ENCODE results near the gene FILIP1L. TPM values are rescaled to one million over a fixed set of nuclear protein-coding genes. Genes with fewer than 3 reads are reported as not detected.

The FILIP1L gene
- total RNA-seq, 1 donor, result 0.42 TPM

DNA sequence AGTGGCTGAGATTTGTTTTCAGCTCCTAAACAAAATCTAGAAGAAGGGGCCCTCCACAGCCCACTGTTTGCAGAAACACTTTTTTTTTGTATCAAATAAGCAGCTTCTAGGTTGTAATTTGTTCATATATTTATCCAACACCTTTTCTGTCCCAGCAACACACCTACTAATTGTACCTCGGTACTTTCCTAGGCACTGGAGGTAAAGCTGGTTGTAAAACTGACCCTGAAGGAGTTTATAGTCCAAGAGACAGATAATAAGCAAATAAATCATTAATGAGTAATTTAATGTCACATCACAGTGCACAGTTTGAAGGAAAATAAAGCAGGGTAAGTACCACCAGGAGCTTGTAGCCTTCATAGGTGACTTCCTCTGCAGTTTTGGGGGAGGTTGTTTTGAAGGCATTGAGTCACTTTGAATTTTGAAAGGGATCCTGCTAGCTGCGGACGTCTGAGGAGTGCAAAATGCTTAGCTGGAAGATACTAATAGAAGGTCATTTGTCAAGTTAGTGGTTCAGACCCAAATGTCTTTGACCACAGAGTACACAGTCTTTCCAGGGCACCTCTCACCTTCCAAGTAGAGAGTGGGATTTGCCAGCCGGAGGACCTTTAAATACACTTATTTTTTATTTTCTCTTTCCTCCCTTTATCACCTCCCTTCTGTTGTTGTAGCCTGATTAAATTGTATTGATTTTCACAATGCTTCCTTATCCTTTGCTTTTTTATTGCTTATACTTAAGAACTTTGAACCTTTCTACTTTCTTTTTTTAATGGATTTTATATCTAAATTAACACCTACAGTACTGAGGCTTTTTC is 242.9 kb downstream of the FILIP1L start:
- Histone ChIP-seq H3K4me1 (ENCODE audit: insufficient read depth, low read length) (peaks cover 6% of the 10 kb centered on the region), H3K27me3 (ENCODE audit: insufficient read depth, low read length) (no peaks in the 10 kb centered on the region), H3K9me3 (ENCODE audit: low read depth, low read length) (no peaks in the 10 kb centered on the region), H3K4me3 (ENCODE audit: low read length) (no peak overlapping the region)

DNA sequence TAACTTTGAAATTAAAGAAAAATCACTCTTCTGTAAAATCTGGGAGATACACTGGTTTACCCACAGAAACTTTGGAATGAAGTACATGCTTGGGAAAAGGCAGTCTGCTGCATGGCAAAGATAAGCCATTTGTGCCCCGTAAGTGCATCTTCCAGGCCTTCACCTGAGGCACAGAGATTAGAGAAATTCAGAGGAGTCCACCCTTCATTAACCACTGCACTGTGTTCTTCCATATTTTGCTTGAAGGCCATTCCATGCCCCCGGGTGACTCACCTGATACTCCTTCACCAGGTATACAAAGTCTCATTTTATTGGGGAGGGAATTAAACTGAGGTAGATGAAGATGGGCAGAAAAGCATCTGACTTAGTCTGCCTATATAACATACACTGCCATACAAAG is 243.6 kb downstream of the FILIP1L start:
- H3K4me3 ChIP-seq (ENCODE audit: low read length), result no peak overlapping the region
- peaks cover 9% of the 10 kb centered on the region for H3K4me1 ChIP-seq (ENCODE audit: insufficient read depth, low read length)
- no peaks in the 10 kb centered on the region for H3K9me3 ChIP-seq (ENCODE audit: low read depth, low read length)
- no peaks in the 10 kb centered on the region for H3K27me3 ChIP-seq (ENCODE audit: insufficient read depth, low read length)

DNA sequence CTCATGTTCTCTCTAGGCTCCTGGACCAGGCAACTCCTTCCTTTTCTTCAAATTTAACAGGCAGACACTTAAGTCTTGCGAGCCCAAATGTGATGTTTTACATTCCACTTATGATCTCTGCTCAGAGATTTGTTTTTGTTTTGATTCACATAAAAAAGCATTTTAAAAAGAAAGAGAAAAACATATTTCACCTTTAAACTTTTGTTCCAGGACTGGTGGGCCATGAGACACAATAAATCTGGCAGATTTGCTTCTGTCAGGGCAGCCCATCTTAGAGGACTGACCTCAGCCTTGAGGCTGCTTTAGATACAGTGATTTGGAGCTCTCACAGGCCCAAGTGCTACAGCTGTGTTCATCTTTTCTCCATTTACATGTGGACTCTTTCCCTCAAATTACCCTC is 244.7 kb downstream of the FILIP1L start:
- Histone ChIP-seq H3K27me3 (ENCODE audit: insufficient read depth, low read length) (no peaks in the 10 kb centered on the region), H3K9me3 (ENCODE audit: low read depth, low read length) (no peaks in the 10 kb centered on the region), H3K4me1 (ENCODE audit: insufficient read depth, low read length) (peaks cover 6% of the 10 kb centered on the region), H3K4me3 (ENCODE audit: low read length) (no peak overlapping the region)

GRCh38 chr3:99868311-99868646 is 246.0 kb downstream of the FILIP1L start:
- no peaks in the 10 kb centered on the region for H3K27me3 ChIP-seq (ENCODE audit: insufficient read depth, low read length)
- H3K4me1 ChIP-seq (ENCODE audit: insufficient read depth, low read length), result peaks cover 6% of the 10 kb centered on the region
- H3K9me3 ChIP-seq (ENCODE audit: low read depth, low read length), result no peaks in the 10 kb centered on the region
- no peak overlapping the region for H3K4me3 ChIP-seq (ENCODE audit: low read length)

GRCh38 chr3:99867594-99868310 is 246.5 kb downstream of the FILIP1L start:
- no peaks in the 10 kb centered on the region for H3K9me3 ChIP-seq (ENCODE audit: low read depth, low read length)
- no peaks in the 10 kb centered on the region for H3K27me3 ChIP-seq (ENCODE audit: insufficient read depth, low read length)
- H3K4me3 ChIP-seq (ENCODE audit: low read length), result no peak overlapping the region
- peaks cover 6% of the 10 kb centered on the region for H3K4me1 ChIP-seq (ENCODE audit: insufficient read depth, low read length)

- Histone ChIP-seq H3K27me3 (ENCODE audit: insufficient read depth, low read length) (no peaks in the 10 kb centered on the region), H3K9me3 (ENCODE audit: low read depth, low read length) (no peaks in the 10 kb centered on the region), H3K4me1 (ENCODE audit: insufficient read depth, low read length) (peaks cover 6% of the 10 kb centered on the region), H3K4me3 (ENCODE audit: low read length) (no peak overlapping the region)
Observed at GRCh38 chr3:99866261-99866761, 248.0 kb downstream of the FILIP1L start.

- H3K4me1 ChIP-seq (ENCODE audit: insufficient read depth, low read length), result peaks cover 6% of the 10 kb centered on the region
- H3K4me3 ChIP-seq (ENCODE audit: low read length), result no peak overlapping the region
- no peaks in the 10 kb centered on the region for H3K27me3 ChIP-seq (ENCODE audit: insufficient read depth, low read length)
- H3K9me3 ChIP-seq (ENCODE audit: low read depth, low read length), result no peaks in the 10 kb centered on the region
Observed at GRCh38 chr3:99865321-99865720, 249.0 kb downstream of the FILIP1L start.

DNA sequence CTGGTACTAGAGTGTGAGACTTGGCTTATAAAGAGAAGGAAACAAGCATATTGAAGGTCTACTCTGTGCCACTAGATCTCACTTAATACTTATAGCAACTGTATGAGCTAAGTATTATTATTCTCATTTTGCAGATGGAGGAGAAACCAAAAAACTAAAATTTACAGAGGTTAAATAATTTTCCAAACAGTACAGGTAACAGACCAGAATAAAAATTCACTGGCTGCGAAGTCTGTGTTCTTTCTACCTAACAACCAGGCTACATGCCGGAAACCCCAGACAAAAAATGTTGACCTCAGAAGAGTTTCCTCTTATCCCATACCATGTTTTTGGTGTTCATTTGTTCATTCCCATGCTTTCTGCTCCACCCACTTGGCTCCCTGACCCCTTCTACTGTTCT is 250.0 kb downstream of the FILIP1L start:
- H3K4me1 ChIP-seq (ENCODE audit: insufficient read depth, low read length), result peaks cover 6% of the 10 kb centered on the region
- H3K9me3 ChIP-seq (ENCODE audit: low read depth, low read length), result no peaks in the 10 kb centered on the region
- H3K4me3 ChIP-seq (ENCODE audit: low read length), result no peak overlapping the region
- no peaks in the 10 kb centered on the region for H3K27me3 ChIP-seq (ENCODE audit: insufficient read depth, low read length)

GRCh38 chr3:99863588-99863987 is 250.7 kb downstream of the FILIP1L start:
- no peaks in the 10 kb centered on the region for H3K27me3 ChIP-seq (ENCODE audit: insufficient read depth, low read length)

DNA sequence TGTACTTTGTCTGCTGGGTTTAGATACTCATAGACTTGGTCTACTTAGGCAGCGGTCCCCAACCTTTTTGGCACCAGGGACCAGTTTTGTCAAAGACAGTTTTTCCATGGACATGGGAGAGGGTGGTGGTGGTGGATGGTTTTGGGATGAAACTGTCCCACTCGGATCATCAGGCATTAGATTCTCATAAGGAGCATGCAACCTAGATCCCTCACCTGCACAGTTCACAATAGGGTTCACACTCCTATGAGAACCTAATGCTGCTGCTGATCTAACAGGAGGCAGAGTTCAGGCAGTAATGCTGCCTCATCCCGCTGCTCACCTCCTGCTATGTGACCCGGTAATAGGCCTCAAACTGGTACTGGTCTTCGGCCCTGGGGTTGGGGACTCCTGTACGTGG is 251.3 kb downstream of the FILIP1L start:
- H3K9me3 ChIP-seq (ENCODE audit: low read depth, low read length), result no peaks in the 10 kb centered on the region
- no peaks in the 10 kb centered on the region for H3K27me3 ChIP-seq (ENCODE audit: insufficient read depth, low read length)
- H3K4me1 ChIP-seq (ENCODE audit: insufficient read depth, low read length), result peaks cover 6% of the 10 kb centered on the region
- no peak overlapping the region for H3K4me3 ChIP-seq (ENCODE audit: low read length)

More at GRCh38 chr3:99863588-99863987, 250.7 kb downstream of the FILIP1L start:
- H3K4me3 ChIP-seq (ENCODE audit: low read length), result no peak overlapping the region
- H3K4me1 ChIP-seq (ENCODE audit: insufficient read depth, low read length), result peaks cover 6% of the 10 kb centered on the region
- no peaks in the 10 kb centered on the region for H3K9me3 ChIP-seq (ENCODE audit: low read depth, low read length)

GRCh38 chr3:99862208-99862607 is 252.1 kb downstream of the FILIP1L start:
- Histone ChIP-seq H3K4me3 (ENCODE audit: low read length) (no peak overlapping the region), H3K9me3 (ENCODE audit: low read depth, low read length) (no peaks in the 10 kb centered on the region), H3K4me1 (ENCODE audit: insufficient read depth, low read length) (peaks cover 6% of the 10 kb centered on the region), H3K27me3 (ENCODE audit: insufficient read depth, low read length) (no peaks in the 10 kb centered on the region)

DNA sequence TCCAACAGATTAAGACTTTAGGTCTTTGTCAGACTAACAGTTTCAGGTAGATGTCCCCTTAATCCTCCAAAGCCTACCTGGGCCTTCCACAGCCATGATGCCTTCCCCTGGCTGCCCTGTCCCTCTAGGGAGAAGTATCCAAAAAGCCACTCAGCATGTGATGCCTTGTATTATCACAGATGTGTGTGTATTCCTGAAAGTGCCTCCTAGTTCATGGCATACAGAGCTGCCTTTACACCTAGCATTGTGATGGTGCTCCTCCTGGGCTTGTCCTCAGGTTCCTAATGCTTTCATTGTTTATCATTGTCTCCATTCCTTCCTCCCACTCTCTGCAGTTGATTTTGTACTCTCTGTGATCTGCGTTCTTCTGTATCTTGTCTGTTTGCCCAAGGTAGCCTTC is 253.1 kb downstream of the FILIP1L start:
- H3K27me3 ChIP-seq (ENCODE audit: insufficient read depth, low read length), result no peaks in the 10 kb centered on the region
- H3K9me3 ChIP-seq (ENCODE audit: low read depth, low read length), result no peaks in the 10 kb centered on the region
- peaks cover 2% of the 10 kb centered on the region for H3K4me1 ChIP-seq (ENCODE audit: insufficient read depth, low read length)
- no peak overlapping the region for H3K4me3 ChIP-seq (ENCODE audit: low read length)

GRCh38 chr3:99859825-99860224 is 254.5 kb downstream of the FILIP1L start:
- no peaks in the 10 kb centered on the region for H3K9me3 ChIP-seq (ENCODE audit: low read depth, low read length)
- H3K4me1 ChIP-seq (ENCODE audit: insufficient read depth, low read length), result no peaks in the 10 kb centered on the region
- no peak overlapping the region for H3K4me3 ChIP-seq (ENCODE audit: low read length)
- H3K27me3 ChIP-seq (ENCODE audit: insufficient read depth, low read length), result no peaks in the 10 kb centered on the region

GRCh38 chr3:99858469-99858868 is 255.8 kb downstream of the FILIP1L start:
- H3K4me3 ChIP-seq (ENCODE audit: low read length), result no peak overlapping the region
- no peaks in the 10 kb centered on the region for H3K27me3 ChIP-seq (ENCODE audit: insufficient read depth, low read length)
- H3K9me3 ChIP-seq (ENCODE audit: low read depth, low read length), result no peaks in the 10 kb centered on the region
- H3K4me1 ChIP-seq (ENCODE audit: insufficient read depth, low read length), result no peaks in the 10 kb centered on the region

GRCh38 chr3:99857278-99857677 is 257.0 kb downstream of the FILIP1L start:
- no peaks in the 10 kb centered on the region for H3K4me1 ChIP-seq (ENCODE audit: insufficient read depth, low read length)
- no peaks in the 10 kb centered on the region for H3K27me3 ChIP-seq (ENCODE audit: insufficient read depth, low read length)
- H3K9me3 ChIP-seq (ENCODE audit: low read depth, low read length), result no peaks in the 10 kb centered on the region
- H3K4me3 ChIP-seq (ENCODE audit: low read length), result no peak overlapping the region
